ENCODE measurements around the gene RBP3.
A peak's percentile ranks its signal among the peaks of the same experiment; 100 is the strongest.

DNA sequence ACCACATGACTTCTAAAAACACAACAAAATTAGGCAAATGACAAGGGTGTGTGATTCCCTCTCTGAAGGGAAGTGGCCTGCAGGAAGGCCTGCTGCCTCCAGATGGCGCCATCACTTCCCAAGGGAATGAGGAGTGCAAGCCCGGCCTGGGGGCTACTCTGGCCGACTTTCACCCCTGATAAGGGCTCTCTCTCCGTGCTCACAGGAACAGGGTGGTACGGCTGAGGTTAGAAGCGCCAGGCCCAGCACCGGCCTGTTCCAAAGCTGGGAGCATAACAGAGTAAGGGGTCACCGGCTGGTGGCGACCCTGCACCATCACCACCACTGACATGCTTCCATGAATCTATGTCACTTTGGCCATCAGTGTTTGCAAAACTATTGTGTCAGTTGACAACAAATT is 13.1 kb downstream of the RBP3 start:
- no peak for TF ChIP-seq GABPA (IDR thresholded peaks at IDR 0.05; ENCODE audit: low read depth)
- TF ChIP-seq, protein P1, sequence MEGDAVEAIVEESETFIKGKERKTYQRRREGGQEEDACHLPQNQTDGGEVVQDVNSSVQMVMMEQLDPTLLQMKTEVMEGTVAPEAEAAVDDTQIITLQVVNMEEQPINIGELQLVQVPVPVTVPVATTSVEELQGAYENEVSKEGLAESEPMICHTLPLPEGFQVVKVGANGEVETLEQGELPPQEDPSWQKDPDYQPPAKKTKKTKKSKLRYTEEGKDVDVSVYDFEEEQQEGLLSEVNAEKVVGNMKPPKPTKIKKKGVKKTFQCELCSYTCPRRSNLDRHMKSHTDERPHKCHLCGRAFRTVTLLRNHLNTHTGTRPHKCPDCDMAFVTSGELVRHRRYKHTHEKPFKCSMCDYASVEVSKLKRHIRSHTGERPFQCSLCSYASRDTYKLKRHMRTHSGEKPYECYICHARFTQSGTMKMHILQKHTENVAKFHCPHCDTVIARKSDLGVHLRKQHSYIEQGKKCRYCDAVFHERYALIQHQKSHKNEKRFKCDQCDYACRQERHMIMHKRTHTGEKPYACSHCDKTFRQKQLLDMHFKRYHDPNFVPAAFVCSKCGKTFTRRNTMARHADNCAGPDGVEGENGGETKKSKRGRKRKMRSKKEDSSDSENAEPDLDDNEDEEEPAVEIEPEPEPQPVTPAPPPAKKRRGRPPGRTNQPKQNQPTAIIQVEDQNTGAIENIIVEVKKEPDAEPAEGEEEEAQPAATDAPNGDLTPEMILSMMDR (IDR thresholded peaks at IDR 0.05; ENCODE audit: insufficient read depth, low read length): peak; percentile 51
- no peak for TF ChIP-seq POLR2AphosphoS5 (IDR thresholded peaks at IDR 0.05; ENCODE audit: low read depth)
